Measurements from ENCODE around the gene ANKRD18B.
"Not testable (repeated sequence)": the region's sequence is repeated elsewhere in the genome, so short reads cannot be mapped to it uniquely, and the experiment has no call there.

DNA sequence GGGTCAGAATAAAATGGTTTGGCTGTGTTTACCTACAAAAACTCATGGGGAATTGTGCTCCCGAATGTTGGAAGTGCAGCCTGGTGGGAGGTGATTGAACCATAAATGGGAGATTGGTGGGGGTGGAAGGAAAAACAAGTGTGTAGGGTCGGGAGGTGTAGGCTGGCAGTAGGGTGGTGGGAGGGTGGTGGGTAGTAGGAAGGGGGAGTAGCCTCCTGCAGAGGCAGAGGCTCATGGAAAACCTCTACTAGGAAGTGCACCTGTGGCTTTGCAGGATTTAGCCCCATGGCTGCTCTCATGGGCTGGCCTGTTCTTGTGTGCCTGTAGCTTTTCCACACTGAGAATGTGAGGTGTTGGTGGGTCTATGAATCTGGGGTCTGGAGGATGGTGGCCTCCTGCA lies 63.7 kb downstream of the ANKRD18B start:
- not testable (repeated sequence) for TF ChIP-seq CTCF (IDR thresholded peaks at IDR 0.05; ENCODE audit: poor library complexity); EZH2 (IDR thresholded peaks at IDR 0.05; ENCODE audit: borderline replicate concordance)
